H1 (cell line): ENCODE data around the gene HRH1. TPM values are rescaled to one million over a fixed set of nuclear protein-coding genes. Genes with fewer than 3 reads are reported as not detected.

Experiments
- CTCF ChIA-PET: fragments of 300-600 bp; sonication (Branson Sonifier 250); formaldehyde crosslinking; loops from one replicate; lab custom pipeline; 2021; ENCODE audit not compliant: partially characterized antibody; lab: Charles Lee
- POLR2A ChIA-PET: fragments of 300-600 bp; sonication (Branson Sonifier 250); formaldehyde crosslinking; loops from one replicate; lab custom pipeline; 2021; ENCODE audit warnings: inconsistent platforms; ENCODE audit not compliant: partially characterized antibody; lab: Charles Lee
- DNase-seq, 2 experiments: peaks; one replicate each; pipeline versions ENCODE4 v3.0.0 to v3.0.0-alpha.2; 2010 to 2022; ENCODE audit warnings: low spot score in 2 of 2, low read depth in 1 of 2, mixed read lengths in 1 of 2
- FAIRE-seq: peaks from 2 replicates; lab custom pipeline; 2011; peaks lifted over from hg19 to GRCh38; lab: Jason Lieb, UNC
- H2AFZ ChIP-seq: 2 replicates; pipeline ENCODE4 v1.8.1; 2012; ENCODE audit warnings: low read length, inconsistent platforms
- H2AK5ac ChIP-seq: 2 replicates; pipeline ENCODE4 v1.6.1; 2013; ENCODE audit warnings: low read depth, low read length
- H2BK120ac ChIP-seq: replicated peaks from 2 replicates; pipeline ENCODE3; 2013; ENCODE audit warnings: low read depth, low read length, inconsistent platforms
- H2BK12ac ChIP-seq: 2 replicates; pipeline ENCODE4 v1.6.1; 2013; ENCODE audit warnings: low read depth, low read length
- H2BK15ac ChIP-seq: 2 replicates; pipeline ENCODE4 v1.6.1; 2013; ENCODE audit warnings: low read length
- H2BK20ac ChIP-seq: 2 replicates; pipeline ENCODE4 v1.6.1; 2013; ENCODE audit warnings: low read length
- H2BK5ac ChIP-seq: 2 replicates; pipeline ENCODE4 v1.6.1; 2013; ENCODE audit warnings: low read depth, low read length
- H3K14ac ChIP-seq: 2 replicates; pipeline ENCODE4 v1.6.1; 2013; ENCODE audit warnings: inconsistent platforms; ENCODE audit not compliant: insufficient read length
- H3K18ac ChIP-seq: 2 replicates; pipeline ENCODE4 v1.6.1; 2013; ENCODE audit warnings: low read length; ENCODE audit errors: extremely low read depth
- H3K23ac ChIP-seq: 2 replicates; pipeline ENCODE4 v1.6.1; 2013; ENCODE audit warnings: inconsistent platforms; ENCODE audit not compliant: insufficient read length
- H3K23me2 ChIP-seq: 2 replicates; pipeline ENCODE4 v1.6.1; 2013; ENCODE audit warnings: low read depth, low read length
- H3K27ac ChIP-seq: 2 replicates; pipeline ENCODE4 v1.6.1; 2011; ENCODE audit warnings: low read depth, low read length, inconsistent platforms
- H3K27me3 ChIP-seq, 4 experiments: replicated peaks in 1 of 4; 1 replicate in 1 of 4; 2 replicates in 3 of 4; pipeline versions ENCODE4 v1.6.1 to v1.8.1; 2011 to 2013; ENCODE audit warnings: low read length in 3 of 4, mild to moderate bottlenecking in 3 of 4, inconsistent platforms in 2 of 4, mixed read lengths in 2 of 4, moderate library complexity in 1 of 4; ENCODE audit not compliant: control insufficient read depth in 3 of 4, insufficient read depth in 3 of 4; ENCODE audit errors: extremely low read depth in 1 of 4
- H3K36me3 ChIP-seq, 4 experiments: 2 replicates each; pipeline versions ENCODE4 v1.6.1 to v1.8.1; 2011 to 2013; ENCODE audit warnings: mild to moderate bottlenecking in 4 of 4, low read length in 3 of 4, moderate library complexity in 2 of 4, control low read depth in 1 of 4, inconsistent platforms in 1 of 4; ENCODE audit not compliant: insufficient read depth in 4 of 4, control insufficient read depth in 2 of 4
- H3K4ac ChIP-seq: replicated peaks from 2 replicates; pipeline ENCODE3; 2013; ENCODE audit warnings: low read length, low read depth, mixed read lengths, inconsistent platforms; ENCODE audit not compliant: insufficient read length
- H3K4me1 ChIP-seq, 4 experiments: replicated peaks in 1 of 4; 1 replicate in 1 of 4; 2 replicates in 3 of 4; pipeline versions ENCODE4 v1.6.1 to v1.8.1; 2011 to 2013; ENCODE audit warnings: low read length in 3 of 4, inconsistent platforms in 2 of 4, mixed read lengths in 1 of 4; ENCODE audit not compliant: insufficient read depth in 4 of 4, control insufficient read depth in 3 of 4
- H3K4me2 ChIP-seq, 2 experiments: 2 replicates each; pipeline versions ENCODE4 v1.6.1 to v1.8.1; 2011 to 2013; ENCODE audit warnings: low read depth in 2 of 2, low read length in 2 of 2, control low read depth in 1 of 2, inconsistent platforms in 1 of 2, mild to moderate bottlenecking in 1 of 2; ENCODE audit not compliant: insufficient read depth in 1 of 2
- H3K4me3 ChIP-seq, 4 experiments: fragments of 200-600, 300-600 bp in 1 of 4; sonication (generic), shearing (Covaris generic), sonication (Bioruptor Twin) in 1 of 4; 2 replicates each; pipeline versions ENCODE4 v1.5.1 to v1.8.1; 2011 to 2016; ENCODE audit warnings: low read length in 4 of 4, low read depth in 3 of 4, control low read depth in 2 of 4, inconsistent platforms in 2 of 4, mild to moderate bottlenecking in 2 of 4, mixed read lengths in 1 of 4, moderate library complexity in 1 of 4; ENCODE audit not compliant: insufficient read depth in 2 of 4; ENCODE audit errors: extremely low read depth in 1 of 4
- H3K56ac ChIP-seq: replicated peaks from 2 replicates; pipeline ENCODE3; 2013; ENCODE audit warnings: low read depth, mild to moderate bottlenecking, mixed read lengths, low read length, inconsistent platforms; ENCODE audit not compliant: insufficient read length
- H3K79me1 ChIP-seq: 2 replicates; pipeline ENCODE4 v1.6.1; 2013; ENCODE audit warnings: low read depth, low read length, control low read depth
- H3K79me2 ChIP-seq, 2 experiments: 2 replicates each; pipeline versions ENCODE4 v1.6.1 to v1.8.1; 2012 to 2013; ENCODE audit warnings: low read length in 2 of 2, mild to moderate bottlenecking in 2 of 2, inconsistent platforms in 1 of 2; ENCODE audit not compliant: insufficient read depth in 2 of 2, control insufficient read depth in 1 of 2
- H3K9ac ChIP-seq, 4 experiments: replicated peaks in 1 of 4; 1 replicate in 1 of 4; 2 replicates in 3 of 4; pipeline versions ENCODE4 v1.6.1 to v1.8.1; 2011 to 2013; ENCODE audit warnings: low read depth in 3 of 4, low read length in 3 of 4, control low read depth in 2 of 4, mild to moderate bottlenecking in 2 of 4, moderate library complexity in 2 of 4, inconsistent platforms in 1 of 4; ENCODE audit errors: extremely low read depth in 1 of 4
- H3K9me3 ChIP-seq, 2 experiments: 2 replicates each; pipeline versions ENCODE4 v1.6.1 to v1.8.1; 2012 to 2013; ENCODE audit warnings: mild to moderate bottlenecking in 2 of 2, moderate library complexity in 2 of 2, control low read depth in 1 of 2, inconsistent platforms in 1 of 2, low read depth in 1 of 2, low read length in 1 of 2, mixed read lengths in 1 of 2; ENCODE audit not compliant: insufficient read depth in 2 of 2
- H4K20me1 ChIP-seq, 2 experiments: replicated peaks in 1 of 2; 2 replicates each; pipeline versions ENCODE3 to v1.8.1; 2011 to 2013; ENCODE audit warnings: inconsistent platforms in 2 of 2, low read length in 2 of 2, mild to moderate bottlenecking in 1 of 2; ENCODE audit not compliant: insufficient read depth in 2 of 2, control insufficient read depth in 1 of 2
- H4K5ac ChIP-seq: 2 replicates; pipeline ENCODE4 v1.6.1; 2013; ENCODE audit warnings: low read length, low read depth, mixed read lengths, inconsistent platforms; ENCODE audit not compliant: insufficient read length
- H4K8ac ChIP-seq: 2 replicates; pipeline ENCODE4 v1.8.0; 2013; ENCODE audit warnings: mild to moderate bottlenecking, moderate library complexity, low read length, inconsistent platforms; ENCODE audit not compliant: insufficient read depth; ENCODE audit errors: extremely low read depth
- H4K91ac ChIP-seq: replicated peaks from 2 replicates; pipeline ENCODE3; 2013; ENCODE audit warnings: low read length, mixed read lengths, inconsistent platforms; ENCODE audit not compliant: insufficient read length
- CHD2 ChIP-seq: IDR thresholded peaks from 2 replicates; pipeline ENCODE4 v1.6.1; 2012; ENCODE audit warnings: low read length, improper control_type of control experiment
- GABPA ChIP-seq: IDR thresholded peaks from 2 replicates; pipeline ENCODE4 v1.6.1; 2011; ENCODE audit warnings: mild to moderate bottlenecking, low read length, moderate library complexity, borderline replicate concordance; ENCODE audit not compliant: insufficient read depth
- JUND ChIP-seq: IDR thresholded peaks from 2 replicates; pipeline ENCODE4 v1.6.1; 2011; ENCODE audit warnings: mild to moderate bottlenecking, improper control_type of control experiment, low read length
- PHF8 ChIP-seq: fragments of 200-600 bp; sonication (generic); conservative IDR thresholded peaks from 2 replicates; pipeline ENCODE4 v1.7.1; 2012; ENCODE audit warnings: low read depth, mild to moderate bottlenecking, inconsistent platforms, low read length, moderate library complexity
- RBBP5 ChIP-seq: IDR thresholded peaks from 2 replicates; pipeline ENCODE4 v1.7.1; 2012; ENCODE audit warnings: low read depth, mild to moderate bottlenecking, inconsistent platforms, low read length, moderate library complexity, borderline replicate concordance
- SIN3A ChIP-seq, 2 experiments: IDR thresholded peaks in 1 of 2; conservative IDR thresholded peaks in 1 of 2; 2 replicates each; pipeline ENCODE4 v1.6.1; 2011 to 2012; ENCODE audit warnings: low read length in 2 of 2, improper control_type of control experiment in 1 of 2, low read depth in 1 of 2, mild to moderate bottlenecking in 1 of 2
- polyA plus RNA-seq, 7 experiments: library from polyadenylated mRNA; depleted of rRNA in 3 of 7; stranded (reverse) in 5 of 7; unstranded in 2 of 7; fragments of >200 nt in 5 of 7; fragments of 200-250 nt in 2 of 7; gene quantifications; 1 replicate in 5 of 7; 2 replicates in 1 of 7; 4 replicates in 1 of 7; pipeline versions ENCODE4 v1.2.1 to v1.2.3, GENCODE V29; 2011 to 2013; ENCODE audit warnings: missing spikeins in 2 of 7, mixed read lengths in 2 of 7
- total RNA-seq: library from RNA; stranded (reverse); fragmentation: NEBNext Ultra II Directional; extraction: Animal tissue kit (Norgen Biotek cat#: 25700); gene quantifications from 2 replicates; pipeline ENCODE4 v1.2.1, GENCODE V29; 2021

HRH1 gene
- total and polyA plus RNA-seq, 2 of the 8 experiments (the other 6 are each of a cell fraction or from before 2014, with no cell fraction given), result 0.11 TPM; not detected in 1

GRCh38 chr3:11300970-11301369 is 146.7 kb downstream of the HRH1 start (continued):
- no peak for TF ChIP-seq GABPA
- TF ChIP-seq, all 59 proteins: peak for 0

GRCh38 chr3:11302444-11302843 is 148.2 kb downstream of the HRH1 start:
- no peaks in the 10 kb centered on the region for H4K20me1 ChIP-seq
- H3K36me3 ChIP-seq, result peaks cover 0 to 8% (median 6%) of the 10 kb centered on the region in 4 experiments; a peak in 7 of 8 replicates
- H3K23me2 ChIP-seq, result no peaks in the 10 kb centered on the region
- no peak overlapping the region for H2BK20ac ChIP-seq
- POLR2A ChIA-PET, result no interaction called here
- H3K79me2 ChIP-seq, result no peaks in the 10 kb centered on the region
- no peak overlapping the region for H3K23ac ChIP-seq
- DNase-seq (no peak), FAIRE-seq (no peak)
- H4K91ac ChIP-seq, result no peak overlapping the region
- H2BK5ac ChIP-seq, result no peak overlapping the region
- no peak overlapping the region for H3K18ac ChIP-seq
- no peak overlapping the region for H2BK15ac ChIP-seq
- TF ChIP-seq RBBP5 (no peak), SIN3A (conservative IDR thresholded peaks at IDR 0.05 in 1 of 2, IDR thresholded peaks at IDR 0.05 in 1 of 2; ENCODE audit: low read depth in 1 of 2, low read length in 2 of 2) (no peak), PHF8 (no peak), JUND (no peak), CHD2 (no peak)
- H3K4ac ChIP-seq, result no peak overlapping the region
- no peak overlapping the region for H3K14ac ChIP-seq
- H4K8ac ChIP-seq, result no peak overlapping the region
- no peak overlapping the region for H3K4me3 ChIP-seq
- no peak overlapping the region for H2BK120ac ChIP-seq
- no peak overlapping the region for H2AK5ac ChIP-seq
- H3K56ac ChIP-seq, result no peak overlapping the region
- CTCF ChIA-PET, result no interaction called here
- H3K9ac ChIP-seq, result no peak overlapping the region
- H2AFZ ChIP-seq, result no peak overlapping the region
- no peak overlapping the region for H3K27ac ChIP-seq
- H3K27me3 ChIP-seq, result peaks cover 0 to 2% (median 0%) of the 10 kb centered on the region in 4 experiments; a peak in 1 of 7 replicates
- H3K4me2 ChIP-seq, result no peak overlapping the region
- no peaks in the 10 kb centered on the region for H3K9me3 ChIP-seq
- H4K5ac ChIP-seq, result no peak overlapping the region
- H3K79me1 ChIP-seq, result no peaks in the 10 kb centered on the region
- H2BK12ac ChIP-seq, result no peak overlapping the region
- no peaks in the 10 kb centered on the region for H3K4me1 ChIP-seq
